K562 (cell line): ENCODE data around the gene FAM222A. TPM values are rescaled to one million over a fixed set of nuclear protein-coding genes. Genes with fewer than 3 reads are reported as not detected.

Experiments
- BCL6 ChIP-seq: fragments of 250-450 bp; sonication (Bioruptor Pico); IDR thresholded peaks from 2 replicates; pipeline ENCODE4 v1.4.0; 2020
- CBX3 ChIP-seq, 2 experiments: IDR thresholded peaks; 1 replicate in 1 of 2; 2 replicates in 1 of 2; pipeline ENCODE4 v1.6.1; 2012; ENCODE audit warnings: inconsistent platforms in 2 of 2, low read length in 2 of 2, borderline replicate concordance in 1 of 2, control low read depth in 1 of 2
- CEBPG ChIP-seq, 3 experiments: fragments of 200-800 bp in 1 of 3; sonication (Bioruptor generic) in 1 of 3; sonication (generic) in 1 of 3; formaldehyde crosslinking in 1 of 3; IDR thresholded peaks in 2 of 3; conservative IDR thresholded peaks in 1 of 3; 2 replicates each; pipeline versions ENCODE4 v1.6.1 to v1.8.0; 2016 to 2022; ENCODE audit warnings: missing compliant biosample characterization in 2 of 3, missing genetic modification characterization in 2 of 3, mild to moderate bottlenecking in 1 of 3, missing genetic modification reagents in 1 of 3
- HDAC3 ChIP-seq: fragments of 450-650 bp; IDR thresholded peaks from 2 replicates; pipeline ENCODE4 v1.6.1; 2018; ENCODE audit warnings: borderline replicate concordance, mild to moderate bottlenecking, moderate library complexity; ENCODE audit not compliant: partially characterized antibody
- HNRNPUL1 ChIP-seq: fragments of 200-400 bp; formaldehyde crosslinking; IDR thresholded peaks from 2 replicates; pipeline ENCODE4 v1.6.1; 2017; ENCODE audit warnings: low read length
- MTA1 ChIP-seq: fragments of 450-650 bp; IDR thresholded peaks from 2 replicates; pipeline ENCODE4 v1.6.1; 2017; ENCODE audit warnings: borderline replicate concordance
- NCOA1 ChIP-seq: fragments of 450-650 bp; IDR thresholded peaks from 2 replicates; pipeline ENCODE4 v1.6.1; 2016; ENCODE audit warnings: low read depth
- RBM25 ChIP-seq: fragments of 200-400 bp; formaldehyde crosslinking; IDR thresholded peaks from 2 replicates; pipeline ENCODE4 v1.6.1; 2018; ENCODE audit warnings: low read length, low read depth, moderate library complexity; ENCODE audit not compliant: severe bottlenecking
- RFX1 ChIP-seq: fragments of 450-650 bp; IDR thresholded peaks from 2 replicates; pipeline ENCODE4 v1.6.1; 2016; ENCODE audit warnings: mild to moderate bottlenecking, moderate library complexity
- SAFB ChIP-seq: fragments of 200-400 bp; formaldehyde crosslinking; IDR thresholded peaks from 2 replicates; pipeline ENCODE4 v1.6.1; 2017; ENCODE audit warnings: low read depth, low read length, borderline replicate concordance
- SMAD3 ChIP-seq: fragments of 450-650 bp; formaldehyde crosslinking; conservative IDR thresholded peaks from 2 replicates; pipeline ENCODE4 v1.4.0; 2020; ENCODE audit warnings: mild to moderate bottlenecking
- SMARCA4 ChIP-seq: fragments of 450-650 bp; IDR thresholded peaks from 2 replicates; pipeline ENCODE4 v1.6.1; 2016
- YBX1 ChIP-seq: fragments of 450-650 bp; IDR thresholded peaks from 2 replicates; pipeline ENCODE4 v1.7.1; 2016; ENCODE audit warnings: mild to moderate bottlenecking
- ZNF316 ChIP-seq: fragments of 450-650 bp; IDR thresholded peaks from 2 replicates; pipeline ENCODE4 v1.6.1; 2016
- ZNF717 ChIP-seq: fragments of 250-450 bp; sonication (Bioruptor Pico); IDR thresholded peaks from 2 replicates; pipeline ENCODE4 v1.5.0; 2021
- polyA plus RNA-seq, 8 experiments: library from polyadenylated mRNA; depleted of rRNA in 4 of 8; stranded (reverse) in 5 of 8; unstranded in 3 of 8; fragments of >200 nt; fragmentation: Nextera tagmentation in 2 of 8; fragmentation: Illumina TruSeq in 1 of 8; extraction: Ambion mirVana in 2 of 8; extraction: Trizol in 1 of 8; gene quantifications; 2 replicates each; pipeline versions ENCODE4 v1.2.1 to v1.2.3, GENCODE V29; 2011 to 2014; ENCODE audit warnings: inconsistent platforms in 1 of 8, missing spikeins in 1 of 8
- total RNA-seq, 7 experiments: library from RNA; depleted of rRNA in 6 of 7; stranded (reverse); fragments of >200 nt in 6 of 7; fragmentation: Illumina TruSeq in 2 of 7; extraction: Trizol in 2 of 7; gene quantifications; 2 replicates each; pipeline versions ENCODE4 v1.2.1 to v1.2.3, GENCODE V29; 2011 to 2021; ENCODE audit warnings: low replicate concordance in 1 of 7
- TF ChIP-seq, protein P1 (sequence below): fragments of 450-650 bp; formaldehyde crosslinking; IDR thresholded peaks from 2 replicates; pipeline ENCODE4 v1.4.0; 2022; ENCODE audit warnings: mild to moderate bottlenecking, moderate library complexity
- TF ChIP-seq, protein P2 (sequence below): sonication (generic); formaldehyde crosslinking; IDR thresholded peaks from 2 replicates; pipeline ENCODE4 v1.8.0; 2023; ENCODE audit warnings: missing genetic modification reagents, mild to moderate bottlenecking, borderline replicate concordance

Gene FAM222A
- total and polyA plus RNA-seq, 9 of the 15 experiments (the other 6 are each of a cell fraction or from before 2014, with no cell fraction given): 0.03 to 0.36 (median 0.12) TPM; not detected in 1

DNA sequence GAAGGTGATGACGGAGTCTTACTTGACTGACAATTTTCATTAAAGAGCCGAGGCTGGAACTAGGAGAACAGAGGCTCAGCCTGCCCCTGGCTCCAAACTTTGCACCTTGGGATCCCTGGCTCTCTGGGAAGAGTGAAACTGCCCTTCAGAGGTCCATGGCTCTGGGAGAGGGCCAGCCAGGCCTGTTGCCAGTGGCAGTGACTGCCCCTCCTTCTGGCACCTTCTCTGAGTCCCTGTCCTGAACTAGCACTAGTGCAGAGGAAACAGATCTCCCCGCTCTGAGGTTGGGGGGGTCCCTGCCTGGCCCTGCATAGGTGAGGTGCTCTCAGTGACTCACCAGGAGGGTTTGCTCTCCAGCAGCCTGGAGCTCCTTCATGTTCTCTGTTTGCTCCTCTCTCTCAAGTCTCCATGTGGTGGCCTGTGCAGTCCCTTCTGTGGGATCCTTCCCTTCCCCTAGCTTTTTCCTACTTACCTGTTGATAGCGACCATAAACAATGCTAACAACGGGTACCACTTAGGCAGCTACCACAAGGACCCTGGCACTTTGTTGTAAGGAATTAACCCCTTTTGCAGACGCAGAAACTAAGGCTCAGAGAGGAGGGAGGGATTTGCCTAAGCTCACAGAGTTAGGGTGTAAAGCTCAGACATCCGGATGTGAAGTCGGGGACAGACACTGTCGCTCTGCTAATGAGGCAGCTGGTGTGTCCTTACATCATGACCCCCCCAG is 22.4 kb downstream of the FAM222A start (continued):
- TF ChIP-seq SMAD3 (CRISPR knock-in tag) (no peak), BCL6 (CRISPR knock-in tag) (no peak), SAFB (no peak), MTA1 (no peak), HDAC3 (no peak), ZNF316 (no peak), RBM25 (no peak), RFX1 (no peak), ZNF717 (CRISPR knock-in tag) (no peak), YBX1 (no peak), SMARCA4 (no peak), NCOA1 (no peak), CBX3 (IDR thresholded peaks at IDR 0.05; ENCODE audit: borderline replicate concordance in 1 of 2, low read length in 2 of 2) (no peak), CEBPG (CRISPR knock-in tag; IDR thresholded peaks at IDR 0.05) (no peak), CEBPG (tag; conservative IDR thresholded peaks at IDR 0.05 in 1 of 2, IDR thresholded peaks at IDR 0.05 in 1 of 2) (no peak), HNRNPUL1 (no peak)
- TF ChIP-seq, protein P1, sequence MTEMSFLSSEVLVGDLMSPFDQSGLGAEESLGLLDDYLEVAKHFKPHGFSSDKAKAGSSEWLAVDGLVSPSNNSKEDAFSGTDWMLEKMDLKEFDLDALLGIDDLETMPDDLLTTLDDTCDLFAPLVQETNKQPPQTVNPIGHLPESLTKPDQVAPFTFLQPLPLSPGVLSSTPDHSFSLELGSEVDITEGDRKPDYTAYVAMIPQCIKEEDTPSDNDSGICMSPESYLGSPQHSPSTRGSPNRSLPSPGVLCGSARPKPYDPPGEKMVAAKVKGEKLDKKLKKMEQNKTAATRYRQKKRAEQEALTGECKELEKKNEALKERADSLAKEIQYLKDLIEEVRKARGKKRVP (CRISPR knock-in tag): no peak
- TF ChIP-seq, protein P2, sequence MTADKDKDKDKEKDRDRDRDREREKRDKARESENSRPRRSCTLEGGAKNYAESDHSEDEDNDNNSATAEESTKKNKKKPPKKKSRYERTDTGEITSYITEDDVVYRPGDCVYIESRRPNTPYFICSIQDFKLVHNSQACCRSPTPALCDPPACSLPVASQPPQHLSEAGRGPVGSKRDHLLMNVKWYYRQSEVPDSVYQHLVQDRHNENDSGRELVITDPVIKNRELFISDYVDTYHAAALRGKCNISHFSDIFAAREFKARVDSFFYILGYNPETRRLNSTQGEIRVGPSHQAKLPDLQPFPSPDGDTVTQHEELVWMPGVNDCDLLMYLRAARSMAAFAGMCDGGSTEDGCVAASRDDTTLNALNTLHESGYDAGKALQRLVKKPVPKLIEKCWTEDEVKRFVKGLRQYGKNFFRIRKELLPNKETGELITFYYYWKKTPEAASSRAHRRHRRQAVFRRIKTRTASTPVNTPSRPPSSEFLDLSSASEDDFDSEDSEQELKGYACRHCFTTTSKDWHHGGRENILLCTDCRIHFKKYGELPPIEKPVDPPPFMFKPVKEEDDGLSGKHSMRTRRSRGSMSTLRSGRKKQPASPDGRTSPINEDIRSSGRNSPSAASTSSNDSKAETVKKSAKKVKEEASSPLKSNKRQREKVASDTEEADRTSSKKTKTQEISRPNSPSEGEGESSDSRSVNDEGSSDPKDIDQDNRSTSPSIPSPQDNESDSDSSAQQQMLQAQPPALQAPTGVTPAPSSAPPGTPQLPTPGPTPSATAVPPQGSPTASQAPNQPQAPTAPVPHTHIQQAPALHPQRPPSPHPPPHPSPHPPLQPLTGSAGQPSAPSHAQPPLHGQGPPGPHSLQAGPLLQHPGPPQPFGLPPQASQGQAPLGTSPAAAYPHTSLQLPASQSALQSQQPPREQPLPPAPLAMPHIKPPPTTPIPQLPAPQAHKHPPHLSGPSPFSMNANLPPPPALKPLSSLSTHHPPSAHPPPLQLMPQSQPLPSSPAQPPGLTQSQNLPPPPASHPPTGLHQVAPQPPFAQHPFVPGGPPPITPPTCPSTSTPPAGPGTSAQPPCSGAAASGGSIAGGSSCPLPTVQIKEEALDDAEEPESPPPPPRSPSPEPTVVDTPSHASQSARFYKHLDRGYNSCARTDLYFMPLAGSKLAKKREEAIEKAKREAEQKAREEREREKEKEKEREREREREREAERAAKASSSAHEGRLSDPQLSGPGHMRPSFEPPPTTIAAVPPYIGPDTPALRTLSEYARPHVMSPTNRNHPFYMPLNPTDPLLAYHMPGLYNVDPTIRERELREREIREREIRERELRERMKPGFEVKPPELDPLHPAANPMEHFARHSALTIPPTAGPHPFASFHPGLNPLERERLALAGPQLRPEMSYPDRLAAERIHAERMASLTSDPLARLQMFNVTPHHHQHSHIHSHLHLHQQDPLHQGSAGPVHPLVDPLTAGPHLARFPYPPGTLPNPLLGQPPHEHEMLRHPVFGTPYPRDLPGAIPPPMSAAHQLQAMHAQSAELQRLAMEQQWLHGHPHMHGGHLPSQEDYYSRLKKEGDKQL: no peak
